NCI-H2107 (cell line): ENCODE data around the gene MRPL37.
"Not testable (repeated sequence)": the region's sequence is repeated elsewhere in the genome, so short reads cannot be mapped to it uniquely, and the experiment has no call there.

Source experiments
- DNase-seq: peaks from one replicate; lab custom pipeline; 2025; lab: John Stamatoyannopoulos, UW

The MRPL37 gene

DNA sequence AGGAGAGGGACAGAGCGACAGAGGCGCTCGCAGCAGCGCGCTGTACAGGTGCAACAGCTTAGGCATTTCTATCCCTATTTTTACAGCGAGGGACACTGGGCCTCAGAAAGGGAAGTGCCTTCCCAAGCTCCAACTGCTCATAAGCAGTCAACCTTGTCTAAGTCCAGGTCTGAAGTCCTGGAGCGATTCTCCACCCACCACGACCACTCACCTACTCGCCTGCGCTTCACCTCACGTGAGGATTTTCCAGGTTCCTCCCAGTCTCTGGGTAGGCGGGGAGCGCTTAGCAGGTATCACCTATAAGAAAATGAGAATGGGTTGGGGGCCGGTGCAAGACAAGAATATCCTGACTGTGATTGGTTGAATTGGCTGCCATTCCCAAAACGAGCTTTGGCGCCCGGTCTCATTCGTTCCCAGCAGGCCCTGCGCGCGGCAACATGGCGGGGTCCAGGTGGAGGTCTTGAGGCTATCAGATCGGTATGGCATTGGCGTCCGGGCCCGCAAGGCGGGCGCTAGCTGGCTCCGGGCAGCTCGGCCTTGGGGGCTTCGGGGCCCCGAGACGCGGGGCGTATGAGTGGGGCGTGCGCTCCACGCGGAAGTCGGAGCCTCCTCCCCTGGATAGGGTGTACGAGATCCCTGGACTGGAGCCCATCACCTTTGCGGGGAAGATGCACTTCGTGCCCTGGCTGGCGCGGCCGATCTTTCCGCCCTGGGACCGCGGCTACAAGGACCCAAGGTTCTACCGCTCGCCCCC lies at the start of gene MRPL37, which contains the start of gene CYB5RL:
Gene MRPL37 (plus strand): TSS at position 403 of the 754 bp plus-strand sequence. CDS start 77 bp downstream, at position 480.
Gene CYB5RL (minus strand): TSS at position 266 of the 754 bp plus-strand sequence. CDS start 4,414 bp downstream, outside the sequence.
- peak; percentile 97 for DNase-seq

- no peak for DNase-seq
Measured at GRCh38 chr1:54151013-54151412, 49.0 kb upstream of the MRPL37 start.

GRCh38 chr1:54152696-54153095 lies 47.3 kb upstream of the MRPL37 start, which contains the start of gene CDCP2:
TSS of gene CDCP2 (minus strand) at chr1:54153000. CDS start at chr1:54152922, 78 bp downstream.
- no peak for DNase-seq

GRCh38 chr1:54153535-54154439 lies 46.2 kb upstream of the MRPL37 start:
- peak; percentile 32 for DNase-seq

DNA sequence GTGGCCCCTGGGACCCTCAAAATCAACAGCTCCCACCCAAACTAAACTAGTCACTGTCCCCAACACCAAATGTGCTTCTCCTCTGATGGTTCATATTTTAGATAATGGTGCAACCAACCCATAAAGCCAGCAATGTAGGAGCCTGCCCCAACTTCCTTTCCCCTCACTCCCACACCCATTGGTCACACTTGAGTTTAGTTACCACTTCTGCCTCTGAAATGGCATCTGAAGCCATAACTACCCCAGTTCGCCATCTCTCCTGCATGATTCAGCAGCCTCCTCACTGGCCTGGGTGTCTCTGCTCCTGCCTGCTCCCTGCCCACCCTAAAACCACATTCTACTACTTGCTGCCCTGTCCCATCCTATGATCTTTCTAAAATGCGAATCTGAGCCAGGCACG lies 43.8 kb upstream of the MRPL37 start:
- no peak for DNase-seq

DNA sequence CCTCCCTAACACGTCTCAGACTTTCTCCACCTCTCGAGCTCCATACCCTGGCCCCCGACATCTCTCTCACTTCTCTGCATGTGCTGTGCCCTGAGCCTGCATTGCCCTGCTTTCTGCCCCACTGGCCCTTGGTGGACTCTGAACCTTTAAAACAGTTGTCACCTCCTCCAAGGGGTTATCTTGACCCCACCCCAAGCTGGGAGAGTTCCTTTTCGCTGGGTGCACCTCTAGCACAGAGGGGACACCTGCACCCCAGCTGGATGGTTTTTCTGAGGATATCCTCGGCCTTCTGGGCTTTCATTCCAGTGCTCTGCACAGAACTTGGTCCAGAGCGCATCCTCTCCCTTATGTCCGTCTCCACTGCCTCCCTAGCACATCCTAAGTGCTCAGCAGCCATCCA lies 43.0 kb upstream of the MRPL37 start:
- no peak for DNase-seq

GRCh38 chr1:54157401-54157800 lies 42.6 kb upstream of the MRPL37 start:
- no peak for DNase-seq

- peak; percentile 37 for DNase-seq
Measured at GRCh38 chr1:54158071-54158470, 41.9 kb upstream of the MRPL37 start.

- no peak for DNase-seq
Measured at GRCh38 chr1:54159733-54160316, 40.1 kb upstream of the MRPL37 start.

GRCh38 chr1:54160351-54160750 lies 39.6 kb upstream of the MRPL37 start:
- no peak for DNase-seq

DNA sequence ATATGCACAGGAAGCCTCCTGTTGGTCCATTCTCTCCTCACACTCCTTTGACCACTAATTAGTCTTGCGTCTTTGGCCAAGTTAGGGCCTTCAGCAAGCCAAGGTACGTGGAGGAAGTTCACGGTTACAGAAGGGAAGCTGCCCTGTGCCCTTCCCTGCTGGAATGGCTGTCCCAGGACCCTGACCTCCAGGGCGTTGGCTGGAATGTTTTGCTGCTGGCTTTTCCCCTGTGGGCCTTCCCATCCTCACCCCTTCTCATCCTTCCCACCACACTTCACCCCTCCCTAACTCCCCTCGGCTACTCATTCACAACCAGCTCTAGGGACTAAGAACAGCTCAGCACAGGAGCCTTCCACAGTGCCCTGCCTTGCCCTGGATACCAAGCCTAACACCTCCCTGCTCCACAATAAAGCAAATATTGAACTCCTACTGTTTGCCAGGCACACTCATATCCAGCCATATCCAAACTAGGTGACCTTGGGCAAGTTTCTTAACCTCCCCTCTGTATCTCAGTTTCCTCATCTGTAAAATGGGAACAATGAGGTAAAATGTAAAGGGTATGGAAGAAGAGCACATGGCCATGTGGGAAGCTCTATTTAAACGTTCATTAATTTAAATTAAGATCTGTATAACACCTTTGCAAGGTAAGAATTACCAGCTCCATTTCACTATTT lies 38.3 kb upstream of the MRPL37 start:
- DNase-seq, result no peak

DNA sequence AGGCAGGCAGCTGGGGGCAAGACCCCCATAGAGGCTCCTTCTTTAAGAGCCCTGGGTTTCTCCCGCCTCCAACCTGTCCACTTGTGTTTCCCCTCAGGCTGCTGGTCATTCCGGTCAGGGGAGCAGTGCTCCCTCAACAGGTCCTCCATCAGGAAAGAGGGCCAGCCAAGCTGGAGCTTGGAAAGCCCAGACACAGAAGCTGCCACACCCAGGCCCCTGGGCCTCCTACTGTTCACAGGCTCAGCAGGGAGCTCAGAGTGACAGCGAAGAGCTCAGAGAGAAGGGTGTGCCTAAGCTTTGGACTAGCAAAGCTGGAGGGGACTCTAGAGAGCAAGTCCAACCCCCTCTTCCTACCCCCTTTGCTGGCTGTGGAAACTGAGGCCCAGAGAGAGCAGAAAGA lies 36.9 kb upstream of the MRPL37 start:
- DNase-seq, result no peak

DNA sequence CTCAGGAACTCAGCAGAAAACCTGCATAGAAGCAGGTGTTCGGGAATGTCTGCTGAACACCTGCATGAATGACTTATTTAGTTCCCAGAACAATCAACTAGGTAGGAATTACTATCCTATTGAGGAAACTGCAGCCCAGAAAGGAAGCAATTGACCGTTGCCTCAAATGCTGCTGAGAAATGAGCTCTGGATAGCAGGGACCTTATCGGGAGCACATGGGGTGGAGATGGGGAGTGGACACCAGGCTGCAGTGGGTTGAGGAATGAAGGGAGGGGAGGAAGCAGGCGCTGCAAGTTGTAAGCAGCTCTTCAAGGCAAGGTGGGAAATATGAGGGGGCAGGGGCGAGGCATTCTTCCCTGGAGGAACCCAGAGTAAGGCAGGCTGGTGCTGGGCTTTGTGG lies 36.4 kb upstream of the MRPL37 start:
- no peak for DNase-seq

DNA sequence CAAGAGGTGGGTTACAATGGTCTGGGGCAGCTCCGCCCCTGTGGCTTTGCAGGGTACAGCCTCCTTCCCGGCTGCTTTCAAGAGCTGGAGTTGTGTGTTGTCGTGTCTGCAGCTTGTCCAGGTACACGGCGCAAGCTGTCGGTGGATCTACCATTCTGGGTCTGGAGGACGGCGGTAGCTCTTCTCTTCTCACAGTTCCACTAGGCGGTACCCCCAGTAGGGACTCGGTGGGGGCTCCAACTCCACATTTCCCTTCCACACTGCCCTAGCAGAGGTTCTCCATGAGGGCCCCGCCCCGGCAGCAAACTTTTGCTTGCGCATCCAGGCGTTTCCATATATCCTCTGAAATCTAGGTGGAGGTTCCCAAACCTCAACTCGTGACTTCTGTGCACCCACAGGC lies 34.8 kb upstream of the MRPL37 start:
- DNase-seq, result no peak

DNA sequence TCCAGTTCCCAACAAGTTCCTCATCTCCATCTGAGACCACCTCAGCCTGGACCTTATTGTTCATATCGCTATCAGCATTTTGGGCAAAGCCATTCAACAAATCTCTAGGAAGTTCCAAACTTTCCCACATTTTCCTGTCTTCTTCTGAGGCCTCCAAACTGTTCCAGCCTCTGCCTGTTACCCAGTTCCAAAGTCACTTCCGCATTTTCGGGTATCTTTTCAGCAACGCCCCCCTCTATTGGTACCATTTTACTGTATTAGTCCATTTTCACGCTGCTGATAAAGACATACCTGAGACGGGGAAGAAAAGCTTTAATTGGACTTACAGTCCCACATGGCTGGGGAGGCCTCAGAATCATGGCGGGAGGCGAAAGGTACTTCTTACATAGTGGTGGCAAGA lies 33.6 kb upstream of the MRPL37 start:
- DNase-seq, result not testable (repeated sequence)

DNA sequence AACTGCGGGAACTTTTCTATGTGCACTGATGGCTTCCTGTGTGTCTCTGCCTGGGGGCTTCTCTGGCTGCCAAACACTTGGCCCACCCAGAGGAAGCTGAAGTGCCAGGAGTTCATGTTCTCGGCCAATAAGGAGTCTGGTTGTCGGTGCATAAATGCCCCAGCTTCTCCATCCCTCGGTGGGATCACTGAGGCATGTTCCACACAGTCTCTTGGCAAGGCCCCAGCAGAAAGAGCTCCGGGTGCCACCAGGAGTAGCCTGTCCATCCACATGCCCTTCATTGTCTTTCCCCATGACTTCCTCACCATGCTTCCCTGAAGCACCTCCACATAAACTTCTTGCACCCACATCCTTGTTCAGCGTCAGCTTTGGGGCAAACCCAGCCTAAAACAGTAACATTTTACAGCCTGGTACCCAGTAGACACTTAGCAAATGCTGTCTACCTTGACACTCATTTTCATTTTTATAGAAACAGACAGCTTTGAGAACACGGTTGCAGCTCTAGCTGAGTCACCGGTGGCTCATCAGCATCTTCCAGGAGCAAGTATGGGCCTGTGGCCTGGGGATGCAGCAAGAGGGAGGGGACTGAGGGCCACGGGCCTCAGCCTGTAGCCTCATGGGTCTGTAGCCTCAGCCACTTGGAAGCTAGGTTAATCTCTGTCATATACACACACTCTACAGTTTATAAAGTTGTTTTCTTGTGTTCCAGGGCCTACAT lies 32.4 kb upstream of the MRPL37 start:
- DNase-seq, result no peak

DNA sequence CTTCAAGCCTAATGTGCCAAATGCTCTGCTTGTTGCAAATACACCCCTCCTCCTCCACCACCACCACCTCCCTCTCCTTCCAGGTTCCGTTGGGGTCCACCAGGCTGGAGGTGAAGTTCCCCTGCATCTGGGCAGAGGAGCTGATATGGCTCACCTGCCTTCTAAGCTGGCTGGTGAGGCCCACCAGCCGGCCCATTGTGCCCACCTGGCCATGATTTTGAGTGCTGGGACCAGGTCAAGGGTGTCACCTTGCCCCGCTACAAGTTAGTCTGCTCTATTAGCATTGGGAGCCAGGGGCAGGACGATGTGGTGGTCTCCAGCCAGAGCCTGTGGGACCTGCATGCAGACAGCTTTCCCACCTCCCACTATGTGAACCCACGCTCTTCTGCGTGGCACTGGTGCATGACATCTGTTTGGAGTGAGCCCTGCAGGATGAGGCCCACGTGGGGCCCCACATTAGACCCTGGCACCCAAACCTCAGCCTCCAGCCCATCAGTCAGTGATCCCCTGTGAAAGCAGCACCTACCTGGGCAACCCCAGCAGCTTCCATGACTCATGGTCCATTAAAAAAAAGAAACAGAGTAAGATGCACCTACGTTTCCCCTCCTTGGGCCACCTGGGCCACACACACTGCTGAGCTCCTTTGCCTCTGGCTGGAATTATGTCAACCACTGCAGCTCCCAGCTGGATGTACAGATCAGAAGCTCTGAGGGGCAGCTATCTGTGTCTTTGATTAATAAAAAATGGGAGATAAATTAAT lies 31.6 kb upstream of the MRPL37 start:
- no peak for DNase-seq

DNA sequence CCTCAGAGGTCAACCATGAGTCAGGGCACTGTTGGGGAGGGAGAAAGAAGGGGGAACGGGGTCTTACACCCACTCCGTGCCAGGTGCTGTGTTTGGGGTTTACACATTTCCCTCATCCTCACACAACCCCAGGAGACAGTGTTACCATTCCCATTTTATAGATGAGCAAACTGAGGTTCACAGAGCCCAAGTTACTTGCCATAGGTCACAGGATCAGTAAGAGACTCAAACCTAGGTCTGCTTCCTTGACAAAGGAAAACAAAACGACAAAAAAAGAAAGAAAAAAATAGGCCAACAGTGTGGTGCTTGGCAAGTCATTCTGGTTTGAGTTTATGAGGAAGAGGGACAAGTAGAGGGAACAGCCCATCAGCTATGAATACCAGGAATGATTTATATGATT lies 30.9 kb upstream of the MRPL37 start:
- no peak for DNase-seq

- no peak for DNase-seq
Measured at GRCh38 chr1:54171016-54171415, 29.0 kb upstream of the MRPL37 start.

- DNase-seq, result no peak
Measured at GRCh38 chr1:54171606-54172005, 28.4 kb upstream of the MRPL37 start.
